IPS DF 4.7 (cell line): ENCODE measurements around the gene LIN7C.

Experiments
- DNase-seq: peaks from one replicate; pipeline ENCODE4 v3.0.0-alpha.2; 2013; ENCODE audit warnings: low spot score; ENCODE audit errors: extremely low read depth

Gene LIN7C

DNA sequence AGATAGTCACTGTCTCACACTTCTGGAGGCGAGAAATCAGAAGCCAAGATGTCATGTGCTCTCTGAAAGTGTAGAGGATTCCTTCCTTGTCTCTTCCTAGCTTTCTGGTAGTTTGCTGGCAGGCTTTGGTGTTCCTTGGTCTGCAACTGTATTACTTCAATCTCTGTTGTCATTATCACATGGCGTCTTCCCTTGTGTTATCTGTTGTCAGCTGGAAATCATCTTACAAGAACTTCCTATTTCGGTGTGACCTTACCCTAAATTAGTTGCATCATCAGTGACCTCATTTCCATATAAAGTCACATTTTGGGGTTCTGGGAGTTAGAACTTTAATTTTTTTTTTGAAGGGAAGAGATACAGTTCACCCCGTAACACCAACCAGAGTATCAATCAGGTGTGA is 3.3 kb upstream of the LIN7C start:
- no peak for DNase-seq

DNA sequence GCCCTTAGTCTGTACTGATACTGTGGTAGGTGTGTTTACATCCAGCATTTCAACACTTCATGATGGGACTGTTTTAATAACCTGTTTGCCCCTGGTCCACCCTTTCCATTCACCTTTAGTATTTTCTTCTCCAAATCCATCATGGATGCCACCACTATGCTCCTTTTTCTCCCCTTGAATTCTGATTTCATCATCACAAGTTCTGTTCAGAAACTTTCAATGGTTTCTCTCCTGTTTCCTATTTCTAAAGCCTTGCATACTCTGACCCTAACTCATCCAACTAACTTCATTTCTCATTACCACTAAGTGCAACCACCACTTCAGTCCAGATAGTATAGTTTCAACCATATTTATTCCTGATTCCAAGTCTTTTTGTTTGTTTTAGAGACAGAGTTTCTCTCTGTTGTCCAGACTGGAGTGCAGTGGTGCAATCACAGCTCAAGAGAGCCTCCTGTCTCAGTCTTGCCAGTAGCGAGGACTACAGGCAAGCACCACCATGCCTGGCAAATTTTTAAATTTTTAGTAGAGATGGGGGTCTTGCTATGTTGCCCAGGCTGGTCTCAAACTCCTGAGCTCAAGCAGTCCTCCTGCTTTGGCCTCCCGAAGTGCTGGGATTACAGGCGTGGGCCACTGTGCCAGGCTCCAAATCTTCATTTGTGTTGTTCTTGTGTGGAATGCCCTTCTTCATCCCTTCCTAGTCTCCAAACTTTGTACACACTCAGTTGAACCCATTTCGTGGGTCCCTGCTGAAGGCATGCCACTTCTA is 1.2 kb upstream of the LIN7C start:
- DNase-seq: no peak

DNA sequence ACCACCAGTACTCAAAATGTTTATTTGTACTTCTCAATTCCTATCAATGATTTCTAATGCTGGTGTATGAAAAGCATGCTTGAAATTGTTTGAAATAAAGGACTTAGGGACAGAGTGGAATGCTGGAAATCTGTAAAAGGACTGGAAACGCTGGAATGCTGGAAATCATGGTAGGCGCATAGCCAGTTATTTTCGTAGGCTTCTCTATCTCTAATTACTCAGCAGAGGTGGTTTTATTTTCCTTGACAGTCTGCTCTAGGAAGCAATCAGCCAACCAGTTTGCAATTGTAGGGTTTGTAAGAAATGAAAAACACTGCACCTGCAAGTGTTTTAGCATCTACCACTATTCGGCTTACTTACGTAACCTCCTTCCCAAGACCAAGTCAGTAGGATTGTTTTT is 788 bp downstream of the LIN7C start:
- DNase-seq: no peak

DNA sequence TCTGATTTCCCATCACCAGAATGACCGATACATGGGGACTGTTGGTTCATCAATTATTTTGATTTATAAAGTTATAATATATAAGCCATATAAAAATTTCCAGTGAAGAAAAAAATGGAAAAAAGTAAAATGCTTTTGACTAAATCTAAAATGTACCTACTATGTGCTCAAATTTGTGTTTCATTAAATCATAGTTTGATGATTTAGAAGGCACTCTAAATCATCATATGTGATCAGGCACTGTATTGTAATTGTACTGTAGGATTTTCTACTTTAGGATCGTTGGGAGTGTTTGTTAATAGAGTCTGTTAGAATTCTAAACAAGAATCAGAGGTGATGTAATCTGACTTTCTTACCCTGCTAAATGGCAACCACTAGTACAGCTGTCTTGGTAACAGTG is 2.4 kb downstream of the LIN7C start:
- no peak for DNase-seq

DNA sequence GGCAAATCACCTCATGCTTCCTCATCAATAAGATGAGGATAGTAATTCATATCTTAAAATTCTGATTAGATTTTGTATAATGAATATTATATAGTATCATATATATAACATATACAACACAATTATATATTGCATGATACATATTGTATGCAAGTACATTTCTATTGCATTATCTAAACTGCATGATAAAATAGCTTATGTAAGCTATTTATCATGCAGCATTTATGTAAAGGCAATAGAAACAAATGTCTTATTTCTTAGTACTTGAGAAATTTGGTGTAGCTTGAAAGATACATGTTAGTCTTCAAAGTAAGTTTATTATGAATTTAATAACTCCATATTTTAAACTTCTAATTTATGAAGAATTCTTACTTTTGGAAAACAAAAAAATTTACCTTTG is 5.5 kb downstream of the LIN7C start:
- no peak for DNase-seq

DNA sequence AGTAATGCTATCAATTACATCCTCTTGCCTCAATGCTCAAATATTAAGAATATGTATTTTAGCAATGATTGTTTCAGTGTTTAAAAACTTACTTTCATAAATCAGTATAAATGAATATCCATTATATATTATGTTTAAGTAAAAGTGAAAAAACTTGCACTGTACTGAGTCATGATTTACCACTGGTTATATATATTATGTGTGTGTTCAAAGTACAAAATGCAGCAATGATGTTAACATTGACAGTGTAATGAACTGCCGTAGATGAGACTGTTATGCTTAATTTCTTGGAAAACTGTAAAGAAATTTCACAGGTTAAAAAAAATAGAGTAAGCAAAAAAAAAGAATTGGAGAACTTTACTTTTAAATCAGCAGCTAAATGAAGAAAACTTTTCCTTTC is 8.7 kb downstream of the LIN7C start:
- no peak for DNase-seq

GRCh38 chr11:27497284-27497866 is 9.2 kb downstream of the LIN7C start:
- DNase-seq: no peak

GRCh38 chr11:27496461-27496860 is 10.1 kb downstream of the LIN7C start:
- DNase-seq: no peak

DNA sequence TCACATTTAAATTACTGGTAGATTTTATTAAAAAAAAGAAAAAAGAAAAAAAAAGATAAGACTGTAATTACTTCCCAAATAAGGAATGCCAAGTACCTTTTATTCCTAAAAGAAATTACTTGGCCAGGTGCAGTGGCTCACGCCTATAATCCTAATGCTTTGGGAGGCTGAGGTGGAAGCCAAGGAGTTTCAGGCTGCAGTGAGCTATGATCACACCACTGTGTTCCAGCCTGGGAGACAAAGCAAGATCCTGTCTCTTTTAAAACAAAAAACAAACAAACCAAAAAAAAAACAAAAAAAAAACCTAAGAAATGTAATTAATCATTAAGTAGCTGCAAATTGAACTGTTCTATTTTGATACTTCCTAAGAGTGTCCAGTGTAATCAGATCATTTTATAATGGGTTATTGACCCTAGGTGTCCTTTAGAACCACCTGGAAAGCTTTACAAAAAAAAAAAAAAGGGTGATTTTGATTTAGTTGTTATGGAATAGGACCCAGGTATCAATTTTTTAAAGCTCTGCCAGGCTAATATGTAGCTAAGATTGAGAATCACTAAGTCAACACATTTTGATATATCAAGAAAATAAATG is 10.8 kb downstream of the LIN7C start:
- DNase-seq: no peak

DNA sequence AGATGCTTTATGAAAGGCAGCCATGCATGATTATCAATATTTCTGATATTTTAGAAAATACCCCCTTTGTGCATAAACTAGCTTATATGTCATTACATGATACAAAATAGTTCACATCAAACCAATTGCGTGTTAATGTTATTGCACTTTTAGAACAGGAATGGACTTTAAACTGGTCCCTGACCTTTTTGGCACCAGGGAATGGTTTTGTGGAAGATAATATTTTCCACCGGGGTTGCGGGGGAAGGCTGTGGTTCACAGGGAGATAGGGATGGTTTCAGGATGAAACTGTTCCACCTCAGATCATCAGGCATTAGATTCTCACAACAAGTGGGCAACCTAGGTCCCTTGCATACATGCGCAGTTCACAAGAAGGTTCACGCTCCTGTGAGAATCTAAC is 17.5 kb downstream of the LIN7C start:
- no peak for DNase-seq

GRCh38 chr11:27487706-27488105 is 18.9 kb downstream of the LIN7C start:
- DNase-seq: no peak

DNA sequence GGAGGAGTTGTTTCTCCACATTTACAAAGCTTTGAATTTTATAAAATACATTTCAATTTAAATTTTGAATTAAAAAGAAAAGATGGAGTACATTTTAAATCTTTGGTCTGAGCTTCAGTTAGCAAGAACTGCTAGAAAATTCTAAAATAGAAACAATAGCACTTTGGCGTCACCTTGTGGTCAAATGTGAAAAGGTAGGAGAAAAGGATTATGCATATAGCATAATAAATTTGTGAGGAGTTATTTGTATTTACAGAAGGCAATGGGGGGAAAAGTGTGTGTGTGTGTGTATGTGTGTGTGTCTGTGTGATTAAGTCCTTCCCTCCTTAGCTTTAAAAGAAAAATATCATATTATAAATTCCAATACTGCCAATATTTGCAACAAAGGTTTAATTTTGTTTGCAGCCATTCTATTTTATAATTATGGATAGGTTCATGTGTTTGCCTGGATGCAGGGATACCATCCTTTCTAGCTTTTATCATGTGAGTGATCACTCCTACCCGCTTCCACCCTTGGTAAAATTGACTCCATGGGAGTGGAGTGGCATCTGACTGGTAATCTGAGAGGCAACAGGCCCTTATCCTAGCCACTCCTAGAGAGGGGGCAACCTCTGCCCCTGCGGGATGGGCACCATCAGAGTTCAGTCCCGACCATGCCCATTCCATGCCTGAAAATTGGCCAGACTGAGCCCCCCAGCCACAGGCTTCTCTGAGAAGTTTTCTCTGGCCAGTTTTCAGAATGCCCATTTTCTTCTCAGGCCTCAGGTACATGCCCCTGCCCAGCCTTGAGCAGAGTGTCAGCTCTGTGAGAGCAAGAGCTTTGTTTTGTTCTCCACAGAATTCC is 20.4 kb downstream of the LIN7C start:
- no peak for DNase-seq

GRCh38 chr11:27482793-27483192 is 23.8 kb downstream of the LIN7C start:
- DNase-seq: no peak

- no peak for DNase-seq
Observed at GRCh38 chr11:27481992-27482391, 24.6 kb downstream of the LIN7C start.

GRCh38 chr11:27477831-27478230 is 28.7 kb downstream of the LIN7C start:
- no peak for DNase-seq

GRCh38 chr11:27477243-27477642 is 29.3 kb downstream of the LIN7C start:
- DNase-seq: no peak

DNA sequence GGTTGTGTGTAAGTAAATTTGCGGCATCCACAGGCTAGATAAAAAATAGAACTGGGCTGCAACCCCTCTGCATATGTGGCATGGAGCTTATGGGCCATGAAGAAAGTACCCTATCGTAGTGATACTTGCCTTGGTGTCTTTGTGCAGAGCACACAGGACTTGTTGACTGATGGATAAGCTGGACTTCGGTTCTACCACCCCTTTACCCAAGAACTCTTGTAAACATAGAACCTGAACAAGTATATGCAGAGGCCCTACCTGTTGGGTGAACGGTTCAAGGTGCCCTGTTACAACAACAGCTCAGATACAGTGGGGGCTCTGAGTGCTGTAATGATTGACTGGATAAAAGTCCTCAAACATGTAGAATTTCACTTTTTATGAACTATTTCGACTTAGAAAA is 30.9 kb downstream of the LIN7C start:
- no peak for DNase-seq

GRCh38 chr11:27473017-27473406 is 33.6 kb downstream of the LIN7C start:
- DNase-seq: no peak

- peak; percentile 94 for DNase-seq
Observed at GRCh38 chr11:27472398-27473016, 34.1 kb downstream of the LIN7C start, which contains the start of gene LGR4. Gene LGR4 (minus strand): TSS chr11:27472790. CDS start chr11:27472302, 488 bp downstream.

DNA sequence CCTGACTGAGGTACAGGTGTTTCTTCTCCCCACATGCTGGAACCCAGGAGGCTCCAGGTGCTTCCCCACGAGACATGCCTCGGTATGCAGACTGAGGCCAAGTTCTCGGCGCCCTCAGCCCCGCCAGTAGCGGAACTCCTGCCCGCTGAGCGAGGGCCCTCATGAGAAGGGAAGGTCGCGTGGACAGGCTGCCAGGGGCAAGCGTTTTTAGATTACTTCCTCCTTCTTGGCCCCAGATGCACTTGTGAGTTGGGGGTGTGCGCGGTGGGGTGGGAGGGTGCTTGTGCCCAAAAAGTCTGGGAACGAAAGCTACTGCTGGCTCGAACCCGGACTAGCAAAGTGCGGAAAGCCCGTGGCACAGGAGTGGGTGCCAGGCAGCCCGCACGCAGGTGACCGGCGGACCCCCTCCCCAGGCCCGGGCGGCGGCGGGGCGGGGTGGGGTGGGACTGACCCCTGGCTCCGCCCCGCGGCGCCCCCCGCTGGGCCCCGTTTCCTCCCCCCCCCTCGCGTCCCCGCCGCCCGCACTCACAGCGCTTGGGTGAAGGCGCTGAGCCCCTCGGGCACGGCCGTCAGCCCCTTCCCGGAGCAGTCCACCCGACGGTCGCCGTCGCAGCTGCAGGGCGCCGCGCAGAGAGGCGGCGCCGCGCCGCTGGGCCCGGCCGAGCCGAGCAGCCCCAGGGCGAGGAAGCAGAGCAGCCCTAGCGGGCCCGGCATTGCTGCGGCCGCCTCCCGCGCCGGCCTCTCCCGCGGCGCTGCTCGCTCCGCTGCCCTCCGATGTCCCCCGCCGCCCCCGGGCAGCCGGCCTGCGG is 34.8 kb downstream of the LIN7C start:
- DNase-seq: no peak
